Peyer's patch (tissue), 4 donors: ENCODE data around the gene RPS8.

Source experiments
- POLR2A ChIP-seq, 2 donors: fragments of 450-650 bp; IDR thresholded peaks; one replicate each; pipeline ENCODE4 v1.5.1; 2017; ENCODE audit warnings: antibody characterized with exemption in 2 of 2, mild to moderate bottlenecking in 2 of 2, moderate library complexity in 2 of 2
- TF ChIP-seq, protein P1 (sequence below), 6 experiments: fragments of 450-650 bp in 4 of 6; fragments of 200-600 bp in 2 of 6; sonication (generic) in 1 of 6; IDR thresholded peaks; one replicate each; pipeline ENCODE4 v1.5.1; 2017 to 2019; ENCODE audit warnings: antibody characterized with exemption in 6 of 6, mild to moderate bottlenecking in 3 of 6, moderate library complexity in 1 of 6

DNA sequence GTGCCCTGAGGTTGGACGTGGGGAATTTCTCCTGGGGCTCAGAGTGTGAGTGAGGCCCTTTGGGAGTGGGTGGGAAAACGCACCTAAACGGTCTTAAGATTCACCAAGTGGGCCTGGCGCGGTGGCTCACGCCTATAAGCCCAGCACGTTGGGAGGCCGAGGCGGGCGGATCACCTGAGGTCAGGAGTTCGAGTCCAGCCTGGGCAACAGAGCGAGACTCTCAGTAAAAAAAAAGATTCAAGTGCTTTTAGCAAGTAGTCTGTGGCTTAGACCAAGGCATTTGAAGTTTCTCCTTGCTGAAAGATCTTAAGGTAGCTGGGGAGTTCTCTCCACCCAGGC, 1.4 kb downstream of the RPS8 start:
- TF ChIP-seq, protein P1, sequence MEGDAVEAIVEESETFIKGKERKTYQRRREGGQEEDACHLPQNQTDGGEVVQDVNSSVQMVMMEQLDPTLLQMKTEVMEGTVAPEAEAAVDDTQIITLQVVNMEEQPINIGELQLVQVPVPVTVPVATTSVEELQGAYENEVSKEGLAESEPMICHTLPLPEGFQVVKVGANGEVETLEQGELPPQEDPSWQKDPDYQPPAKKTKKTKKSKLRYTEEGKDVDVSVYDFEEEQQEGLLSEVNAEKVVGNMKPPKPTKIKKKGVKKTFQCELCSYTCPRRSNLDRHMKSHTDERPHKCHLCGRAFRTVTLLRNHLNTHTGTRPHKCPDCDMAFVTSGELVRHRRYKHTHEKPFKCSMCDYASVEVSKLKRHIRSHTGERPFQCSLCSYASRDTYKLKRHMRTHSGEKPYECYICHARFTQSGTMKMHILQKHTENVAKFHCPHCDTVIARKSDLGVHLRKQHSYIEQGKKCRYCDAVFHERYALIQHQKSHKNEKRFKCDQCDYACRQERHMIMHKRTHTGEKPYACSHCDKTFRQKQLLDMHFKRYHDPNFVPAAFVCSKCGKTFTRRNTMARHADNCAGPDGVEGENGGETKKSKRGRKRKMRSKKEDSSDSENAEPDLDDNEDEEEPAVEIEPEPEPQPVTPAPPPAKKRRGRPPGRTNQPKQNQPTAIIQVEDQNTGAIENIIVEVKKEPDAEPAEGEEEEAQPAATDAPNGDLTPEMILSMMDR (IDR thresholded peaks at IDR 0.05): no peak
- no peak for TF ChIP-seq POLR2A (IDR thresholded peaks at IDR 0.05)
